Kidney epithelial cell (primary cell): ENCODE measurements around the gene PXN. TPM values are rescaled to one million over a fixed set of nuclear protein-coding genes. Genes with fewer than 3 reads are reported as not detected.

Experiments used
- DNase-seq: peaks from one replicate; pipeline ENCODE4 v3.0.0-alpha.2; 2010; ENCODE audit warnings: low read depth
- H3K27me3 ChIP-seq: 2 replicates; pipeline ENCODE4 v1.6.0; 2011; ENCODE audit warnings: low read length; ENCODE audit not compliant: control insufficient read depth, insufficient read depth
- H3K36me3 ChIP-seq: 2 replicates; pipeline ENCODE4 v1.5.1; 2011; ENCODE audit warnings: low read length; ENCODE audit not compliant: control insufficient read depth, insufficient read depth
- H3K4me3 ChIP-seq: 2 replicates; pipeline ENCODE4 v1.5.1; 2011; ENCODE audit warnings: low read depth, mild to moderate bottlenecking, control low read depth, low read length
- total RNA-seq: library from RNA; depleted of rRNA; stranded (reverse); fragments of >200 nt; gene quantifications from 2 replicates; pipeline ENCODE4 v1.2.3, GENCODE V29; 2015
- TF ChIP-seq, protein P1 (sequence below): IDR thresholded peaks from 2 replicates; pipeline ENCODE4 v1.5.1; 2011; ENCODE audit warnings: mild to moderate bottlenecking, moderate library complexity, low read length, control low read depth, inconsistent platforms; ENCODE audit not compliant: insufficient read depth, poor library complexity, severe bottlenecking

The PXN gene
- total RNA-seq, 1 donor from 2014 or later: 88.1 TPM

DNA sequence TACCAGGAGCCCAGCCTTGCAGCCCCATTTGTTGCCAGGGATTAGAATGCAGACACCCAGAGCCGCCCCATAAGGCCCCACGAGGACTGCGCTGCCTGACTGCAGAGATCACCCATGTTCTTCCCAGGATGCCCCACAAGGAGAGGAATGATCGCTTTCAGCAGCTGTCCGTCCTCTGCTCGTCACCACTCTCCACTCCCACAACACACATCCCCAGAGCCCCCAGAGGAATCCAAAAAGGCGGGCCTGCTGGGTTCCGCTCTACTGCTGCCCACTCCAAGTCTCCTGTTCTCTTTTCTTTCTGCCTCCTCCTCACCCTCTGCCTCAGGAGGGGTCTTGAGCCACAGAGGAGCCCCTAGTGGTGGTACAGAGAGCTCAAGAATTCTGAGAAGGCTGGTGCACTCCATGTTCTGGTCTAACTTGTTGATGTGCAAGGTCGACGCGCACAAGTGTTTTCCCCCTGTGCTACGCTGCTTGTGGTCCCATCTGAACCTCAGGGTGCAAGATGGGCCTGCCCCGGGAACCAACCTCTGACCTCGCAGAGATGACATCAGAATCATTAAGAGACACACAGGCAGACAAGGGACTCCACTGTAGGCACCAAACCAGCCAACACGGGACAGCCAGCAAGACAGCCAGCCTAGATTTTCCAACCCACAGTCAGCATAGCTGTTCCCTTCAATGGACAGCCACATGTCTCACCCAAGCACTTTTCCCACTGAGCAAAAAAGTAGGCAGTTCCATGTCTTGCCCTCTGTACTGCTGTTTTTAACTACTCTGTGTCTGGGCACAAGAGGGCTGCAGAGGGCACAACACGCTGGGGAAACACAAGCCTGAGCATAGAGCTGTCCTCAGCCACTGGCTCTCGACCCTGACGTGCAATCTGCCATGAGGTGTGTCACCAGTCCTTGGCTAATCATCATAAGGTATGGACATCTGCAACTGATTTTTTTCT, 29.9 kb downstream of the PXN start:
- TF ChIP-seq, protein P1, sequence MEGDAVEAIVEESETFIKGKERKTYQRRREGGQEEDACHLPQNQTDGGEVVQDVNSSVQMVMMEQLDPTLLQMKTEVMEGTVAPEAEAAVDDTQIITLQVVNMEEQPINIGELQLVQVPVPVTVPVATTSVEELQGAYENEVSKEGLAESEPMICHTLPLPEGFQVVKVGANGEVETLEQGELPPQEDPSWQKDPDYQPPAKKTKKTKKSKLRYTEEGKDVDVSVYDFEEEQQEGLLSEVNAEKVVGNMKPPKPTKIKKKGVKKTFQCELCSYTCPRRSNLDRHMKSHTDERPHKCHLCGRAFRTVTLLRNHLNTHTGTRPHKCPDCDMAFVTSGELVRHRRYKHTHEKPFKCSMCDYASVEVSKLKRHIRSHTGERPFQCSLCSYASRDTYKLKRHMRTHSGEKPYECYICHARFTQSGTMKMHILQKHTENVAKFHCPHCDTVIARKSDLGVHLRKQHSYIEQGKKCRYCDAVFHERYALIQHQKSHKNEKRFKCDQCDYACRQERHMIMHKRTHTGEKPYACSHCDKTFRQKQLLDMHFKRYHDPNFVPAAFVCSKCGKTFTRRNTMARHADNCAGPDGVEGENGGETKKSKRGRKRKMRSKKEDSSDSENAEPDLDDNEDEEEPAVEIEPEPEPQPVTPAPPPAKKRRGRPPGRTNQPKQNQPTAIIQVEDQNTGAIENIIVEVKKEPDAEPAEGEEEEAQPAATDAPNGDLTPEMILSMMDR: peak; percentile 44
- no peaks in the 10 kb centered on the region for H3K27me3 ChIP-seq
- H3K4me3 ChIP-seq: no peak overlapping the region
- DNase-seq: no peak
- H3K36me3 ChIP-seq: no peaks in the 10 kb centered on the region

DNA sequence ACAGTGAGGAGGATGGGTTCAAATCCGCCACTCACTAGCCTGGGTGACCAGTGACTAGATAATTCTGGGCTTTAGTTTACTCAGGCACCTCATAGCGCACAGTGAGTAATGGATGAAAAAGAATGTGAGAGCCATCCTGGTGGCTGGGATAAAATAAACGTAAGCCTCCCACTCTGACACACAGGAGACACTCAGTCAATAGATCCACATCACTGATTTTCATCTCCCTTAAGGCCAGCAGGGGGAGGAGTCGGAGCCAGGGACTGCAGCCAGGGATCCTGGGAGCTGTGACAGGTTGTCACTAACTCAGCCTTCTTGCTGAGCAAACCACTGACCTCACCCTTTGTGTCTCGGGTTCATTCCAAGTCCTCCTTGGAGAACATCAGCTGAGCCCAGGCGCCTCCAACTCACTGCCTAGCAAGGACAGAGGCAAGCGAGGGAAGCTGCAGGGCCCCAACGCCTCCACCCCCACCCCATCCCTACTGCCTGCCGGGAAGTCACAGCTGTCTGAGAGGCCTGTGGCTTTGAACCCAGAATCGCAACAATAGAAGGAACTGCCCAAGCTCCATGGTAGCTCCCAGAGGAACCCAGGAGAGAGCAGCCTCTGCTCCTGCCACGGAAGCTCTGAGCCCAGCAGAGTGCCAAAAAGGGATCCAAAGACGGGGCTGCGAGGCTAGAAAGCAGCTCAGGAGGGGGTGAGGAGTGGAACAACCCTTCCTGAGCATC, 30.7 kb downstream of the PXN start:
- Histone ChIP-seq H3K27me3 (no peaks in the 10 kb centered on the region), H3K4me3 (no peak overlapping the region), H3K36me3 (no peaks in the 10 kb centered on the region)
- TF ChIP-seq, protein P1: peak; percentile 65
- peak; percentile 99 for DNase-seq

DNA sequence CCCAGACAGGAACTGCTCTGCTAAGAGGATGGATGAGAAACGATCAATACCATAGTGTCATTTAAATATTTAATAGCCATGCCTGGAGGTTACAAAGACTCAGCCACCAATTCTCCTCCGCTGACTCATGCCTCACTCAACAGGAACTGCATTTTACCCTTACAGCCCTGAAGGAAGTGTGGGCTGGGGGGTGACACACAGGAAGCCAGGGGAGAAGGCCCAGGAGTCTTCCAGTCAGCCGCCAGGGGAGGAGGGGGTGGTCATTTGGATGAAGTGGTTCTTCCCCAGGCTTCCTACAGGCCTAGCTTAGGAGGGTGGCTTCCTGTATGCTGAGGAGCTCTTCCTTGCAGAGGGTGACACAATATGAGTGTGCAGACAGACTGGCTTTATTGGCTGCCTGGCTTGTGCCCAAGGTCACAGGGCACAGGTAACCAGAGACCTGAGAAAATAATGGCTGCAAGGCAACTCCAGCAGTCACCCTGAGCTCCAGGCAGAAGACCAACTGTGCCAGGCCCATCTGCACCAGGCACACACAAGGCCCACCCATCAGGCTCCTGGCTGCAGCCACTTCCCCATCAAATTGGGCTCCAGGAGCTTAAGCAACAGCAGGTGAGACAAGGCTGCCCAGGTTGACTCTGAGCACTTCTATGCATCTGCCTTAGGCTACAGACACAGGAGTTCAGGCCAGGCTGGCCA, 34.1 kb downstream of the PXN start:
- peak; percentile 96 for DNase-seq
- H3K36me3 ChIP-seq: no peaks in the 10 kb centered on the region
- TF ChIP-seq, protein P1: peak; percentile 11
- no peaks in the 10 kb centered on the region for H3K27me3 ChIP-seq
- H3K4me3 ChIP-seq: no peak overlapping the region

DNA sequence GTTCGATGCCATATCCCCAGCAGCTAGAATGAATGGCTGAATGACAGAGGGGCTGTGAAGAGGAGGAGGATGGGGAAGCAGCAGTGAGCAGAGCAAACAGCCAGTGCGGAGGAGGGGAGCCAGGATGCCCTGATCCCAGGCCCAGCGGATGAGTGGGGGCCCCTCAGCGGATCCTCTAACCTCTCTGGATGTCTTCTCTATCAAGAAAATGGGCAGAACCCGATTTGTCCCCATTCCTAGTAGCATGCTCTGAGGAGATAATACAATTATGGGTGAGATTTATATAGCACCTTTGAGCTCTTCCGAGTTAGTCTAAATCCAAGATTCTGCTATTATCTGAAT, 34.6 kb downstream of the PXN start:
- Histone ChIP-seq H3K27me3 (no peaks in the 10 kb centered on the region), H3K36me3 (no peaks in the 10 kb centered on the region), H3K4me3 (no peak overlapping the region)
- DNase-seq: no peak
- TF ChIP-seq, protein P1: no peak

DNA sequence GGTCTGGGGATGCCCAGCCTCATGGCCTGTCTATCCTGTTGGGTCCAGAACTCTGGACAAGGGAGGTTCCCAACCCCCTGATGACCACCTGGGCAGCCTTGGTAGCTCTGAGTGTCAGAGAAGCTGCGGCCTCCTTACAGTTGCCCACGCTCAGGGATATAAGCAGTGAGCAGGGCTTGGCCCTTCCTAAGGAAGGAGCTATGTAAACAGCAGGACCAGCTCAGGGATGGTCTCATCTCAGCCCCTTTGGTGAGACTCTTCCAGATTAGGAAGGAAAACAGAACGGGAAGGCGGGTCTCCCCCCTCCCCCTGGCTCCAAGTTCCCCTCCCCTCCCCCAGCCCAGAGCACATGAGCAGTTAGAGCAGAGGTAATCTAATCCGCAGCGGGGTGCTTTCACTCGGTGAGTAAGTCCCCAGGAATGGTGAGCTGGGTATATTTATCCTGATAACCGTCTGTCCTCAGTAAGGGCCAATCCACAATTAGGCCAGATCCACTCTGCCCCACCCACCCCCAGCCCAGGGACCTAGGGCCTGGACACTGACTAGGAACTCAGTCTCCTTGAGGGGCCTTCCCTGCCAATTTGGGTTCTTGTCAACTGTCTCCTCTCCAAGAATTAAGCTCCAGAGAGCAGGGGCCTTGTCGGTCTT, 35.1 kb downstream of the PXN start:
- Histone ChIP-seq H3K4me3 (no peak overlapping the region), H3K27me3 (no peaks in the 10 kb centered on the region), H3K36me3 (no peaks in the 10 kb centered on the region)
- TF ChIP-seq, protein P1: no peak
- DNase-seq: peak; percentile 87
